HUES64 (cell line): Measurements from ENCODE around the gene LSM2.

ENCODE experiments used
- H3K27ac ChIP-seq: 2 replicates; pipeline ENCODE4 v1.7.0; 2013; ENCODE audit warnings: low read depth, low read length, inconsistent platforms
- H3K27me3 ChIP-seq: 2 replicates; pipeline ENCODE4 v1.6.1; 2013; ENCODE audit warnings: mild to moderate bottlenecking, low read length; ENCODE audit not compliant: insufficient read depth
- H3K36me3 ChIP-seq: 2 replicates; pipeline ENCODE4 v1.6.1; 2013; ENCODE audit warnings: mild to moderate bottlenecking, low read length; ENCODE audit not compliant: insufficient read depth
- H3K4me1 ChIP-seq: 2 replicates; pipeline ENCODE4 v1.6.1; 2013; ENCODE audit warnings: mild to moderate bottlenecking, low read length, moderate library complexity; ENCODE audit not compliant: insufficient read depth
- H3K4me3 ChIP-seq: 2 replicates; pipeline ENCODE4 v1.5.1; 2013; ENCODE audit warnings: mild to moderate bottlenecking, low read length, moderate library complexity
- H3K9ac ChIP-seq: 2 replicates; pipeline ENCODE4 v1.6.1; 2013; ENCODE audit warnings: mild to moderate bottlenecking, low read depth, low read length
- H3K9me3 ChIP-seq: 2 replicates; pipeline ENCODE4 v1.6.1; 2013; ENCODE audit warnings: low read depth, low read length; ENCODE audit not compliant: insufficient read depth
- WGBS: fragments of 150-250, 120-280 bp; methylation state at CpG from one replicate; pipeline ENCODE4 v1.1.7; 2013; ENCODE audit warnings: missing lambda C conversion rate; 5-methylcytosine and 5-hydroxymethylcytosine counted together

LSM2 gene

DNA sequence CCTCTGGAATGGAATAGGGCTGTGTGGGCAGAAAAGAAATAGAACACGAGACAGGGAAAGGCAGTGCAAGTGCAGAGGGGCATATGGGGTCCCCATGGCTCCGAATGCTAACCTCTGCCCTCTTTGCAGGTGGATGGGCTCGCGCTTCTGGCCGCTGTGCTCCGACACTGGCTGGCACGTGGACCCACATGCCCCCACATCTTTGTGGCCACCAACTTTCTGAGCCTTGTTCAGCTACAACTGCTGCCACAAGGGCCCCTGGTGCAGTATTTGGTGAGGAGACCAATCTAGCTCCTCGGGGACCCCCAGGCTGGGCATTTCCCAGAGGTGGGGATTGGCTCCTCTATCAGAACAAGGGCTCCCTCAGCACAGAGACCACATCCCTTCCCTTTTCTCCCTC is 45.4 kb downstream of the LSM2 start:
- Histone ChIP-seq H3K36me3 (peaks cover 36% of the 10 kb centered on the region; the same call in 1 of the 2 replicates), H3K9ac (no peak overlapping the region), H3K27me3 (no peaks in the 10 kb centered on the region), H3K27ac (no peak overlapping the region), H3K4me3 (no peak overlapping the region), H3K4me1 (peaks cover 4% of the 10 kb centered on the region; the same call in 1 of the 2 replicates), H3K9me3 (no peaks in the 10 kb centered on the region)
- 96% methylated on average over 8 of the region's 8 CpGs for WGBS

DNA sequence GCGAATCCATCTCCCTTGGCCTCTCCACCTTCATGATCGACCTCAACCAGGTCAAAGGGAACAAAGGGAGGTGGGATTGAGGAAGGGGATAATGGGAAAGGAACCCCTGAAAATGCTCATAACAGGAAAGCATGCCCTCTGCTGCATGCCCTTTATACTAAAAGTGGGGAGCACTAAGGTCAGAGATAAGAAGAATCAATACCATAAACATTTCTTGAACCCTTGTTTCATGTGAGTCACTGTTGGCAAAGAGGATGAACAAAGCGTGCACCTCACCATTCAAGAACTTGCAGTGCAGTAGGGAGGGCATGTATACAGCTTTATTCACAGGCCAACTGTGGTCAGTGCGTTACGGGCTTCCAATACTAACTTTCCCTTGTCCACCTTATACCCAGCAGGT is 46.0 kb downstream of the LSM2 start:
- Histone ChIP-seq H3K36me3 (peaks cover 36% of the 10 kb centered on the region; the same call in 1 of the 2 replicates), H3K9ac (no peak overlapping the region), H3K4me3 (no peak overlapping the region), H3K9me3 (no peaks in the 10 kb centered on the region), H3K4me1 (peaks cover 4% of the 10 kb centered on the region; the same call in 1 of the 2 replicates), H3K27me3 (no peaks in the 10 kb centered on the region), H3K27ac (no peak overlapping the region)
- 97% methylated on average over 5 of the region's 5 CpGs for WGBS

DNA sequence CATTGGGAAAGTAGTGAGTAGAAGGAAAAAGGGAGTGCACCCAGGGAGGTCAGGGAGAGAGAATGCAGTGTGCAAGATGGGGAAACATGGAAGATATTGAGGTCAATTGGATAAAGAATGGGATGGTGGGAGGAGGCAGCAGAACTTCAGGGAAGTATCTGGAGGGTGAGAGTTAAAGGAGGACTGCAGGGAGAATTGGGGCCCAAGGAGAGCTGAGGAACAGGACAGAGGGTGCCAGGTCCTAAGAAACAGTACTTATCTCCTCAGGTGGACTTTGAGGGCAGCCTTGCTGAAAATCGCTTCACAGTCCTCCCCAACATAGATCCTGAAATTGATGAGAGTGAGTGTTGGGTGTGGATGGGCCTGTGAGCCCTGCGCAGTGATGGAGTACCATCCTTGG is 48.5 kb downstream of the LSM2 start:
- Histone ChIP-seq H3K4me3 (no peak overlapping the region), H3K27me3 (no peaks in the 10 kb centered on the region), H3K36me3 (peaks cover 36% of the 10 kb centered on the region; the same call in 1 of the 2 replicates), H3K9ac (no peak overlapping the region), H3K9me3 (no peaks in the 10 kb centered on the region), H3K27ac (no peak overlapping the region), H3K4me1 (peaks cover 2% of the 10 kb centered on the region; the same call in 1 of the 2 replicates)
- 95% methylated on average over 2 of the region's 2 CpGs for WGBS

DNA sequence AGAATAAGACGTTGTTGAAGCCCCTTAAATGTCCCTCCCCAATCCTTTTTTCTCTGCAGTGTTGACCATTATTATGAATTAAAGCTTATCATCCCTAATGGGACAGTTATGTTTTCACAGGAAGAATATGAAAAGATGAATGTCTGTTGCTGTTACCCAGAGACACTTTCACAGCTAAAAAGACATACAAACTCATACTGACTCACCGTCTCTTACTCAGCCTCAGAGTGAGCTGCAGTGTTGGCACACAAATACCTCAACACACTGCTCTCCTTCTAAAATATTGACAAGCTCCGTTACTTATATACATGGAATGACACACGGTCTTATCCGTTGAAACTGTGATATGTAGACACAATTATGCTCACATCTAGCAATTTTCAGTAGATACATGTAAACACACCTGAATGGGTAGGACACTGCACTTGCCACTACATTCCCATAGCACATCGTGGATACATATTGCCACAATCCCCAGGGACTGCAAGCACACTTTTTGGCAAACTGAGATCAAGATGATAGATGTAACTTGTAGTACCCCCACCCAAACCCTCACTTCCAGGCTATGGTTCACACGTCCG is 53.9 kb downstream of the LSM2 start:
- Histone ChIP-seq H3K27me3 (no peaks in the 10 kb centered on the region), H3K9me3 (no peaks in the 10 kb centered on the region), H3K4me1 (no peaks in the 10 kb centered on the region), H3K36me3 (peaks cover 7% of the 10 kb centered on the region; the same call in 1 of the 2 replicates), H3K4me3 (no peak overlapping the region), H3K27ac (no peak overlapping the region), H3K9ac (no peak overlapping the region)
- WGBS: 89% methylated on average over 8 of the region's 8 CpGs

DNA sequence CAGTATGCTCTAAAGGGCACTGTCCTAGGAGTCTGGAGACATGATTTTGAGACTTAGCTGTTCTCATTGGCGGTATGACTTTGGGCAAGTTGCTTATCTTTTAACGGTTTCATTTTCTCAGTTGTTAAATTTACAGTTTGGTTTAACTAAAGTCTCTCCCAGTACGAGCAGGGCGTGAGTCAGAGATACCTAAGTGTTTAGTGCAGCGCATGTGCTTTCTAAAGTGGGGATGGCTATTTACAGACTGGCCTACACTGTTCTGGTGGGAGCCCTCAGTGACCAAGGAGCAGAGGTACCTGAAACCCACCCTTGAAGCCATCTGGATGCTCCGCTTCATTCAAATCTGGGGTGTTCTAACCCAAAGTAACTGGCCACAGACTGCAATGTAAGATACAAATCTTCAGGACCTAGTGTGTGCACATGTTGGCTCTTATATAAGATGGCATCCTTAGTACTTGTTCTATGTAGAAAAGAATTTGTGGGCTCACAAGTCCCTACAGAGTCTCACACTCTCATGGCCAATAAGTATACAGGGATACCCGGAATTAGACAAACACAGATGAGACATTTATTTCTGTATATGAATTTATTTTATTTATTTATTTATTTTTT is 56.2 kb downstream of the LSM2 start:
- Histone ChIP-seq H3K36me3 (peaks cover 13% of the 10 kb centered on the region), H3K27me3 (no peaks in the 10 kb centered on the region), H3K9me3 (no peaks in the 10 kb centered on the region), H3K4me1 (no peaks in the 10 kb centered on the region), H3K9ac (no peak overlapping the region), H3K27ac (no peak overlapping the region), H3K4me3 (no peak overlapping the region)
- WGBS: 97% methylated on average over 6 of the region's 7 CpGs

DNA sequence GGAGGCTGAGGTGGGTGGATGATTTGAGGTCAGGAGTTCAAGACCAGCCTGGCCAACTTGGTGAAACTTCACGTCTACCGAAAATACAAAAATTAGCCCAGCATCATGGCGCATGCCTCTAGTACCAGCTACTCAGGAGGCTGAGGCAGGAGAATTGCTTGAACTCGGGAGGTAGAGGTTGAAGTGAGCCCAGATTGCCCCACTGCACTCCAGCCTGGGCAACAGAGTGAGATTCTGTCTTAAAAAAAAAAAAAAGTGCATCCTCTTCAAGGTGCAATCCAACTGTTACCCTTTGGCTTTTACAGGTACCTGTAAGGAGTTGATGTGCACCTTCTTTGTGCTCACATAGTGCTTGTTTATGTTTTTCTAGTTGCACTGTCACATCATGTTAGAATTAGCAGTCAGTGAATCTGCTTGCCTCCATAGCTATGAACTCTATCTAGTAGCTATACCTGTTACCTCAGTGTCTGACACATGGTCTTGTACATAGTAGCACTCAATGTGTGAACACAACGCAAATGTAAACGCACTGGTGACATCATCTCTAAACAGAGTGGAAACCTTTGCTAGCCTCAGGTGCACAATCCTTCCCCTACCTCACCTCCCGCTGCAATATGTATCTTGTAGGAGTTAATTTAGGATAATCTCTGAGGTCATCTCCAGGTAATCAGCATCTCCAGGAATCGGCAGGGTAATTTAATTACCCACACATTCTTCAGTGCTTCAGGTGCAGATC is 57.3 kb downstream of the LSM2 start:
- no peaks in the 10 kb centered on the region for H3K27me3 ChIP-seq
- H3K27ac ChIP-seq: no peak overlapping the region
- no peak overlapping the region for H3K4me3 ChIP-seq
- H3K9ac ChIP-seq: no peak overlapping the region
- H3K9me3 ChIP-seq: no peaks in the 10 kb centered on the region
- no peaks in the 10 kb centered on the region for H3K4me1 ChIP-seq
- WGBS: 97% methylated on average over 6 of the region's 8 CpGs
- peaks cover 13% of the 10 kb centered on the region for H3K36me3 ChIP-seq
